K562 (cell line): ENCODE measurements around the gene MPHOSPH6. TPM values are rescaled to one million over a fixed set of nuclear protein-coding genes. Genes with fewer than 3 reads are reported as not detected.

Source experiments
- ATAC-seq: fragments of 200-7000 bp; cut with Tn5 transposase; 3 replicates; pipeline ENCODE4 v1.9.1; 2020; ENCODE audit warnings: moderate library complexity
- BruUV-seq: library from RNA; stranded (reverse); fragments of 400-500 nt; replicated peaks from 2 replicates; lab custom pipeline; 2021; lab: Mats Ljungman, UMichigan
- CTCF ChIA-PET: fragments of 300-600 bp; formaldehyde crosslinking; extraction: SDS; loops from one replicate; lab custom pipeline; 2021; ENCODE audit warnings: low intra/inter-chr PET ratio; lab: Yijun Ruan, JAX
- POLR2A ChIA-PET: fragments of 300-600, 350-650 bp; sonication (Branson Sonifier 250); formaldehyde crosslinking; extraction: SDS; loops from one replicate; lab custom pipeline; 2021; ENCODE audit warnings: antibody characterized with exemption, inconsistent platforms; lab: Yijun Ruan, JAX
- DNase-seq, 4 experiments: peaks; one replicate each; pipeline versions ENCODE4 v3.0.0 to v3.0.0-alpha.2; 2011 to 2018; ENCODE audit warnings: low spot score in 3 of 4, mixed read lengths in 3 of 4; ENCODE audit errors: extremely low read depth in 1 of 4
- FAIRE-seq: peaks from 2 replicates; lab custom pipeline; 2011; peaks lifted over from hg19 to GRCh38; lab: Jason Lieb, UNC
- H2AFZ ChIP-seq: 2 replicates; pipeline ENCODE4 v1.6.0; 2011; ENCODE audit warnings: low read depth, low read length, control low read depth, inconsistent platforms
- H3K27ac ChIP-seq: fragments of 200-600 bp; 3 replicates; pipeline ENCODE4 v1.8.0; 2011; ENCODE audit warnings: low read depth, mild to moderate bottlenecking, control low read depth, inconsistent platforms, low read length, moderate library complexity, mixed read lengths; ENCODE audit errors: extremely low read depth
- H3K27me3 ChIP-seq, 2 experiments: fragments of 300-600 bp in 1 of 2; 2 replicates in 1 of 2; 3 replicates in 1 of 2; pipeline versions ENCODE4 v1.6.0 to v1.8.0; 2011; ENCODE audit warnings: inconsistent platforms in 2 of 2, low read length in 2 of 2, mild to moderate bottlenecking in 1 of 2, mixed read lengths in 1 of 2, moderate library complexity in 1 of 2; ENCODE audit not compliant: control insufficient read depth in 2 of 2, insufficient read depth in 2 of 2
- H3K36me3 ChIP-seq: fragments of 300-600 bp; 3 replicates; pipeline ENCODE4 v1.8.0; 2011; ENCODE audit warnings: mild to moderate bottlenecking, low read length, inconsistent platforms; ENCODE audit not compliant: control insufficient read depth, insufficient read depth
- H3K4me1 ChIP-seq, 2 experiments: fragments of 200-600 bp in 1 of 2; replicated peaks in 1 of 2; 2 replicates in 1 of 2; 3 replicates in 1 of 2; pipeline versions ENCODE4 v1.5.1 to v1.8.0; 2011; ENCODE audit warnings: inconsistent platforms in 2 of 2, low read length in 2 of 2, mild to moderate bottlenecking in 1 of 2, mixed read lengths in 1 of 2, moderate library complexity in 1 of 2; ENCODE audit not compliant: control insufficient read depth in 2 of 2, insufficient read depth in 2 of 2
- H3K4me2 ChIP-seq: 2 replicates; pipeline ENCODE4 v1.6.1; 2011; ENCODE audit warnings: low read length, control low read depth, inconsistent platforms, mixed read lengths; ENCODE audit not compliant: insufficient read depth
- H3K4me3 ChIP-seq: fragments of 200-600 bp; sonication (generic), shearing (Covaris generic); 2 replicates; pipeline ENCODE4 v1.5.1; 2016; ENCODE audit warnings: control low read depth, inconsistent platforms
- H3K79me2 ChIP-seq: fragments of 200-600 bp; 3 replicates; pipeline ENCODE4 v1.8.0; 2011; ENCODE audit warnings: low read length, inconsistent platforms; ENCODE audit not compliant: control insufficient read depth, insufficient read depth
- H3K9ac ChIP-seq, 2 experiments: 2 replicates each; pipeline versions ENCODE4 v1.6.0 to v1.6.1; 2011; ENCODE audit warnings: low read depth in 2 of 2, low read length in 2 of 2, control low read depth in 1 of 2, inconsistent platforms in 1 of 2, mild to moderate bottlenecking in 1 of 2, mixed read lengths in 1 of 2; ENCODE audit not compliant: insufficient read depth in 1 of 2
- H3K9me1 ChIP-seq: one replicate; pipeline ENCODE4 v1.6.0; 2011; ENCODE audit warnings: inconsistent platforms, mild to moderate bottlenecking, low read length, moderate library complexity; ENCODE audit not compliant: control insufficient read depth, insufficient read depth
- H3K9me3 ChIP-seq: replicated peaks from 2 replicates; pipeline ENCODE4 v1.5.1; 2011; ENCODE audit warnings: low read depth, low read length, inconsistent platforms; ENCODE audit not compliant: control insufficient read depth, insufficient read depth
- H4K20me1 ChIP-seq: replicated peaks from 2 replicates; pipeline ENCODE4 v1.6.1; 2011; ENCODE audit warnings: low read length, inconsistent platforms, mixed read lengths; ENCODE audit not compliant: control insufficient read depth, insufficient read depth
- CTBP1 ChIP-seq: fragments of 450-650 bp; IDR thresholded peaks from 2 replicates; pipeline ENCODE4 v1.6.1; 2016; ENCODE audit warnings: borderline replicate concordance
- FOSL1 ChIP-seq: fragments of 200-800 bp; sonication (Bioruptor generic); conservative IDR thresholded peaks from 2 replicates; pipeline ENCODE4 v1.6.1; 2016; ENCODE audit warnings: missing genetic modification characterization, missing compliant biosample characterization
- ZNF57 ChIP-seq: fragments of 450-650 bp; formaldehyde crosslinking; IDR thresholded peaks from 2 replicates; pipeline ENCODE4 v1.4.0; 2020; ENCODE audit warnings: mild to moderate bottlenecking, moderate library complexity
- WGBS: fragments of 100-300 bp; shearing (Covaris generic); methylation state at CpG from one replicate; pipeline ENCODE4 v1.1.6; 2016; ENCODE audit warnings: low coverage, mixed read lengths; ENCODE audit not compliant: insufficient coverage; ENCODE audit errors: missing lambda C conversion rate; 5-methylcytosine and 5-hydroxymethylcytosine counted together
- in situ Hi-C: fragments of 300-500 bp; cut with MboI; formaldehyde crosslinking; loops from 4 replicates; pipeline ENCODE4 v1.15.0; 2018; ENCODE audit warnings: inconsistent platforms, mixed read lengths
- intact Hi-C: fragments of 100-400 bp; cut with micrococcal nuclease; formaldehyde crosslinking; loops from 2 replicates; pipeline ENCODE4 v1.14.2; 2022
- polyA plus RNA-seq, 8 experiments: library from polyadenylated mRNA; depleted of rRNA in 4 of 8; stranded (reverse) in 5 of 8; unstranded in 3 of 8; fragments of >200 nt; fragmentation: Nextera tagmentation in 2 of 8; fragmentation: Illumina TruSeq in 1 of 8; extraction: Ambion mirVana in 2 of 8; extraction: Trizol in 1 of 8; gene quantifications; 2 replicates each; pipeline versions ENCODE4 v1.2.1 to v1.2.3, GENCODE V29; 2011 to 2014; ENCODE audit warnings: inconsistent platforms in 1 of 8, missing spikeins in 1 of 8
- total RNA-seq, 7 experiments: library from RNA; depleted of rRNA in 6 of 7; stranded (reverse); fragments of >200 nt in 6 of 7; fragmentation: Illumina TruSeq in 2 of 7; extraction: Trizol in 2 of 7; gene quantifications; 2 replicates each; pipeline versions ENCODE4 v1.2.1 to v1.2.3, GENCODE V29; 2011 to 2021; ENCODE audit warnings: low replicate concordance in 1 of 7
- TF ChIP-seq, protein P1 (sequence below), 3 experiments: fragments of 200-800 bp in 1 of 3; sonication (Bioruptor generic) in 1 of 3; sonication (generic) in 1 of 3; formaldehyde crosslinking in 1 of 3; IDR thresholded peaks; 2 replicates each; pipeline versions ENCODE4 v1.6.1 to v1.8.0; 2016 to 2022; ENCODE audit warnings: mild to moderate bottlenecking in 2 of 3, missing compliant biosample characterization in 2 of 3, missing genetic modification characterization in 2 of 3, missing genetic modification reagents in 1 of 3
- TF ChIP-seq, protein P2 (sequence below): sonication (generic); formaldehyde crosslinking; IDR thresholded peaks from 2 replicates; pipeline ENCODE4 v1.5.0; 2020; ENCODE audit warnings: missing genetic modification reagents
- TF ChIP-seq, protein P3 (sequence below): fragments of 450-650 bp; IDR thresholded peaks from 2 replicates; pipeline ENCODE4 v1.6.1; 2017; ENCODE audit warnings: mild to moderate bottlenecking, moderate library complexity
- TF ChIP-seq, protein P4 (sequence below), 2 experiments: fragments of 450-650 bp in 1 of 2; sonication (generic) in 1 of 2; formaldehyde crosslinking; conservative IDR thresholded peaks; 2 replicates each; pipeline versions ENCODE4 v1.4.0 to v1.8.1; 2020 to 2022; ENCODE audit warnings: mild to moderate bottlenecking in 1 of 2, missing genetic modification reagents in 1 of 2

MPHOSPH6 gene
- total and polyA plus RNA-seq, 9 of the 15 experiments (the other 6 are each of a cell fraction or from before 2014, with no cell fraction given): 37.0 to 153 (median 76.7) TPM

DNA sequence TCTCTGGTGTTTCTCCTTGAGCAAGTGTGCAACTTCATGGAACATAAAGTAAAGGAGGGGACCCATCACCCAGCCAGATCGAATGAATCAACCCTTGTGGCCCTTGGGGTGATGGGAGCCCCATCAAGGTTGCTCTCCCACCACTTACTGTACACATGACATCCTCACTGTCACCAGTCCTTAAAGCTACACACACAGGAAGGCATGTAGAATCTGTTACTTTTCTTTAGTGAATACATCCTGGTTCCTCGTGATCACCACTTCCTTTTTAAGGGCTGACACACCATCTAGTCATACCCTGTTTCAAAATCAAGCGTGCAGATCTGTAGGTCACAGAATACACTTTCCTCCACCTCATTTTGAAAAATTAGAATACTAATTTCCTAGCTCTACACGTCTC is 22.6 kb upstream of the MPHOSPH6 start:
- DNase-seq: no peak
- no TSS peak for BruUV-seq
- TF ChIP-seq FOSL1 (tag): peak; percentile 87
- TF ChIP-seq CTBP1: no peak
- TF ChIP-seq, all 486 proteins: peak for 1
- Histone ChIP-seq H3K4me3 (no peak overlapping the region), H3K27ac (no peak overlapping the region), H4K20me1 (no peaks in the 10 kb centered on the region), H3K9me3 (no peaks in the 10 kb centered on the region), H3K36me3 (no peaks in the 10 kb centered on the region), H3K27me3 (peaks cover 2 to 6% of the 10 kb centered on the region in 2 experiments; a peak in 2 of 5 replicates), H3K4me2 (no peak overlapping the region), H3K9ac (no peak overlapping the region), H2AFZ (no peak overlapping the region), H3K79me2 (no peaks in the 10 kb centered on the region), H3K9me1 (no peaks in the 10 kb centered on the region), H3K4me1 (no peaks in the 10 kb centered on the region)
- ATAC-seq (no peak), FAIRE-seq (no peak)
- POLR2A ChIA-PET: interaction anchor here (1.0 kb wide), 1 partner anchor 55 kb away, joined by 3 read pairs; no protein-coding TSS in a partner anchor
- intact Hi-C loops: no loop called here
- WGBS: 1% methylated on average over 4 of the region's 4 CpGs
- in situ Hi-C loops: no loop called here
- CTCF ChIA-PET: no interaction called here

DNA sequence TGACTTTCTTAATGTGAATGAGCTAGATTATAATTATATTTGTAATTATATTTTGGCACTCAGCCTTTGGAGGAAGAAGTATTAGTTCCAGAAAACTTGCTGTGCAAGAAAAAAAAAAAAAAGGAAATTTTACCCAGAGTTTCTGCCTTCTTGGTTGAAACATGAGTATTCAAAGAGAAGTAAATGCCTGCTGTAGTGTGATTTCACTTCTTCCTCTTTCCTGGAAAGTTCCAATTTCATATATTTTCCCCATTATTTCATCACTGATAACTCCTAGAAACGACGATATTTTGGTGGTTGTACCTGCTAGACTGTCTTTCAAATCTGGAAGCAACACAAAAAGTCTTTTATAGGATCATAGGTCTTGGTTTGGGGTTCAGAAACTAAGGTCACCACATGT is 20.4 kb upstream of the MPHOSPH6 start:
- BruUV-seq: no TSS peak
- 0% methylated on average over 2 of the region's 2 CpGs for WGBS
- Histone ChIP-seq H3K4me3 (no peak overlapping the region), H3K4me1 (no peaks in the 10 kb centered on the region), H4K20me1 (no peaks in the 10 kb centered on the region), H3K4me2 (no peak overlapping the region), H3K27me3 (peaks cover 7% of the 10 kb centered on the region in 2 experiments; a peak in 3 of 5 replicates), H3K36me3 (no peaks in the 10 kb centered on the region), H3K9me1 (no peaks in the 10 kb centered on the region), H2AFZ (no peak overlapping the region), H3K9me3 (no peaks in the 10 kb centered on the region), H3K27ac (no peak overlapping the region), H3K9ac (no peak overlapping the region), H3K79me2 (no peaks in the 10 kb centered on the region)
- no peak for FAIRE-seq
- DNase-seq: no peak
- POLR2A ChIA-PET: no interaction called here
- in situ Hi-C loops: no loop called here
- intact Hi-C loops: no loop called here
- ATAC-seq: no peak
- CTCF ChIA-PET: no interaction called here
- TF ChIP-seq, protein P1, sequence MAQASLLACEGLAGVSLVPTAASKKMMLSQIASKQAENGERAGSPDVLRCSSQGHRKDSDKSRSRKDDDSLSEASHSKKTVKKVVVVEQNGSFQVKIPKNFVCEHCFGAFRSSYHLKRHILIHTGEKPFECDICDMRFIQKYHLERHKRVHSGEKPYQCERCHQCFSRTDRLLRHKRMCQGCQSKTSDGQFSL (CRISPR knock-in tag; IDR thresholded peaks at IDR 0.05): no peak
- TF ChIP-seq, protein P1 (tag; IDR thresholded peaks at IDR 0.05): no peak
- TF ChIP-seq, protein P2, sequence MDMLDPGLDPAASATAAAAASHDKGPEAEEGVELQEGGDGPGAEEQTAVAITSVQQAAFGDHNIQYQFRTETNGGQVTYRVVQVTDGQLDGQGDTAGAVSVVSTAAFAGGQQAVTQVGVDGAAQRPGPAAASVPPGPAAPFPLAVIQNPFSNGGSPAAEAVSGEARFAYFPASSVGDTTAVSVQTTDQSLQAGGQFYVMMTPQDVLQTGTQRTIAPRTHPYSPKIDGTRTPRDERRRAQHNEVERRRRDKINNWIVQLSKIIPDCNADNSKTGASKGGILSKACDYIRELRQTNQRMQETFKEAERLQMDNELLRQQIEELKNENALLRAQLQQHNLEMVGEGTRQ (CRISPR knock-in tag): no peak
- TF ChIP-seq ZNF57 (CRISPR knock-in tag): no peak
- TF ChIP-seq, protein P3, sequence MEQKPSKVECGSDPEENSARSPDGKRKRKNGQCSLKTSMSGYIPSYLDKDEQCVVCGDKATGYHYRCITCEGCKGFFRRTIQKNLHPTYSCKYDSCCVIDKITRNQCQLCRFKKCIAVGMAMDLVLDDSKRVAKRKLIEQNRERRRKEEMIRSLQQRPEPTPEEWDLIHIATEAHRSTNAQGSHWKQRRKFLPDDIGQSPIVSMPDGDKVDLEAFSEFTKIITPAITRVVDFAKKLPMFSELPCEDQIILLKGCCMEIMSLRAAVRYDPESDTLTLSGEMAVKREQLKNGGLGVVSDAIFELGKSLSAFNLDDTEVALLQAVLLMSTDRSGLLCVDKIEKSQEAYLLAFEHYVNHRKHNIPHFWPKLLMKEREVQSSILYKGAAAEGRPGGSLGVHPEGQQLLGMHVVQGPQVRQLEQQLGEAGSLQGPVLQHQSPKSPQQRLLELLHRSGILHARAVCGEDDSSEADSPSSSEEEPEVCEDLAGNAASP: no peak
- TF ChIP-seq, protein P4, sequence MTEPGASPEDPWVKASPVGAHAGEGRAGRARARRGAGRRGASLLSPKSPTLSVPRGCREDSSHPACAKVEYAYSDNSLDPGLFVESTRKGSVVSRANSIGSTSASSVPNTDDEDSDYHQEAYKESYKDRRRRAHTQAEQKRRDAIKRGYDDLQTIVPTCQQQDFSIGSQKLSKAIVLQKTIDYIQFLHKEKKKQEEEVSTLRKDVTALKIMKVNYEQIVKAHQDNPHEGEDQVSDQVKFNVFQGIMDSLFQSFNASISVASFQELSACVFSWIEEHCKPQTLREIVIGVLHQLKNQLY (CRISPR knock-in tag; conservative IDR thresholded peaks at IDR 0.05): no peak
